NCI-H2171 treated with DMSO at 0.1 percent for 48 hours (cell line): ENCODE results near the gene NSD2.
"Not testable (repeated sequence)": the region's sequence is repeated elsewhere in the genome, so short reads cannot be mapped to it uniquely, and the experiment has no call there.

Experiments used
- DNase-seq: peaks from one replicate; lab custom pipeline; 2025; lab: John Stamatoyannopoulos, UW

The NSD2 gene

DNA sequence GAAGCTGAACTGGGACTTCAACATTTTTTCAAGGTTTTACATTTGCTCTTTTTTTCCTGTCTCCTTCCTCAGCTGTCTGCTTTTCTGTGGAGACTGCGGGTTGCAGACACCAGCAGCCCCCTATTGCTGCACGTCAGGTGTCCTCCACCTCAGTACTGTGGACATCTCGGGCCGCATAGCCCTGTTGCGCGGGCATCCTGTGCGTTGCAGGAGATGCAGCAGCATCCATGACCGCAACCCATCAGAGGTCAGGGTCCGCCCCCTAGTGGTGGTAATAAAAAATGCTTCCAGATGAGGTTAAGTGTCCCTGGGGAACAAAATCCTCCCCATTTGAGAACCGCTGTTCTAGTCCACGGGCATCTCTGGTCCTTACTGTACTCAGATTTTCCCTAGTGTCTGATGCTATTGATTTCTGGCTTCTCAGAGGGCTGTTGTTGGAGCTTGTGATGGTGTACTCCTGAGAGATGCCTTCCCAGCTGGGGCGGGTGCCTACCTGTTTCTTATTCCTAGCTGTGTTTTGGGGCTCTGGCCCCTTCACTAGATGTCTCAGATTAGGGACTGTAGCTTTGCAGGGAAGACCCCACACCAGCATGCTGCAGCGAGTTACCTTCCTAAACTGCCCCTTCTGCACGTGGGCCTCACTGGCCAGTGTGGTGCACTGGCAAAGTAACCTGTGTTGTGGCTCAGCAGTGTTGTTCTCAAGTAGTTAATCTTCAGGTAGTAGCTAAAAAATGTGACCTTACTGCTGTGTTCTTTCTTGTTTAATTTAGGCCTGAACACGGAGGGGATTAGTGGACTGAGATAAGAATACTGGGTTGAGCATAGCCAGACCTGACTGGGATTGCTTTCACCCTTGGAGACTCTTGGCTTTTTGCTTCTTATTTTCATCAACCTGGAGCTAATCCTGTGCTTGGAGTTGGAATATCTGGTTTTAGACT is 28.2 kb downstream of the NSD2 start:
- peak; percentile 66 for DNase-seq

DNA sequence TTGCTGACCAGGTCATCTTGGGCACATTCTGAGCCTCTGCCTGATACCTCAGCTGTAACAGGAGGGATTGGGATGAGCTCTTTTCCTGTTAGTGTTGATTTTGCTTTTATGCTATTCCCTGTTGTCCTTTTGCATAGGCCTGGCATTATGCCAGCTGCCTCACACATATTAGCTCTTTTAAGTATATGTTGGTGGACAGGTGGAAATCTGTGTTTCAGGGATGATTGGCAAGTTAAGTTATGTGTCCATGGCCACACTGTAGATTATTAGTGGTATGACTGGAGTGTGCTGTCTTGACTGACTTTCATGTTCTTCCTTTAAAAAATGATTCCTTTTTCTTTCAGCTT is 28.9 kb downstream of the NSD2 start:
- DNase-seq = no peak

DNA sequence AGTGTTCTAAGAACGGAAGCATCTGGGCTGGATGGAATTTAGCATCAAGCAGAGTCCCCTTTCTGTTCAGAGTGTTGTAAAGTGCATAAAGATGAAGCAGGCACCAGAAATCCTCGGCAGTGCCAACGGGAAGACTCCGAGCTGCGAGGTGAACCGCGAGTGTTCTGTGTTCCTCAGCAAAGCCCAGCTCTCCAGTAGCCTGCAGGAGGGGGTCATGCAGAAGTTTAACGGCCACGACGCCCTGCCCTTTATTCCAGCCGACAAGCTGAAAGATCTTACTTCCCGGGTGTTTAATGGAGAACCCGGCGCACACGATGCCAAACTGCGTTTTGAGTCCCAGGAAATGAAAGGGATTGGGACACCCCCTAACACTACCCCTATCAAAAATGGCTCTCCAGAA is 29.4 kb downstream of the NSD2 start:
- DNase-seq = no peak

DNA sequence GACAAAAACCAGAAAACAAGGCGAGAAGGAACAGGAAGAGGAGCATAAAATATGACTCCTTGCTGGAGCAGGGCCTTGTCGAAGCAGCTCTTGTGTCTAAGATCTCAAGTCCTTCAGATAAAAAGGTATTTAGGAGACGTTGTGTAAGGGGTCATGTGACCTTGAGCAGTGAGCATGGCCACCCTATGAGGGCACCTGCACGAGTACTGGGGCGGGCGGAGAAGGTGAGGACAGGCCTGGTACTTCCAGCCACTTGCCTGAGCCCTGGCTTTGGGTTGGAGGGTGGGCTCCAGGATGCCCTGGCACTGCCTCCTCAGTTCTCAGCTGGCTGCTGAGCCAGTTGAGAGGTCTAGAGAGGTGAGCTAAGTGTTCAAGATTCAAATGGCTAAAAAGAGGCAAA is 29.9 kb downstream of the NSD2 start:
- no peak for DNase-seq

DNA sequence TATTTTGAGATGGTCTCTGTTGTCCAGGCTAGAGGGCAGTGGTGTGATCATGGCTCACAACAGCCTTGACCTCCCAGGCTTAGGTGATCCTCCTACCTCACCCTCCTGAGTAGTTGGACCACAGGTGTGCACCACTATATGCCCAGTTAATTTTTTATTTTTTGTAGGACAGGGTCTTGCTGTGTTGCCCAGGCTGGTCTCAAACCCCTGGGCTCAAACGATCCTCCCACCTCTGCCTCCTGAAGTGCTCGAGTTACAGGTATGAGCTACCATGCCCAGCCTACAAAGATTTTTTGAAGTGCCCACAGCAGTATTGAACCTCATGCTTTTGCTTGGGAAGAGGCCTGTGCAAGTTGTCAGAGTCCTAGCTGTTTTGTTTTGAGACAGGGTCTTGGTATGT is 31.1 kb downstream of the NSD2 start:
- no peak for DNase-seq

DNA sequence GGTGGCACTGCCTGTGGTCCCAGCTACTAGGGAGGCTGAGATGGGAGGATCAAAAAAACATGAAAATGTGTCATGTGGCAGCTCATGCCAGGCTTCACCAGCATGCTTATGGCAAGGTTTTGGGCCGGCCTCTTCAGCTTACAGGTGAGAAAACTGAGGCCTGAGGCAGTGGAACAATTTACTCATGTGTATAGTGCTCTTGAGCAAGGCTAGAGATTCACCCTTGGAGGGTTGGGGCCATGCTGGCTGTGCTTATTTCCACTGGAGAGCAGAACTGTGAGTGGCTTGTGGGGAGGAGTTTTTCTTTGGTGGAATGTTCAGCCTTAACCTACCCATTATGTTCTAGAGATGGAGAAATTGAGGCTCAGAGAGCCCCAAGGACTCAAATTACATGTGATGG is 31.8 kb downstream of the NSD2 start:
- DNase-seq = no peak

DNA sequence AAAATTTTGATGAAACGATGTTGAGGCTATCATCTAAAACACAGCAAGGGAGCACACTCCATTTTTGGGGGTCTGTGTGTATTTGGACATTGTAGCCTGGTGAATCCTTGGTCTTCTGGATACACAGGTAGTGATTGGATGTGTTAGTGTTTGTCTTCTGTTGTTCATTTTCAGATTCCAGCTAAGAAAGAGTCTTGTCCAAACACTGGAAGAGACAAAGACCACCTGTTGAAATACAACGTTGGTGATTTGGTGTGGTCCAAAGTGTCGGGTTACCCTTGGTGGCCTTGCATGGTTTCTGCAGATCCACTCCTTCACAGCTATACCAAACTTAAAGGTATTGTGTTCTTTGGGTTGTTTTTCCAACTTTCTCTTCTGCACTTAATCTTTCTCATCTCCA is 32.8 kb downstream of the NSD2 start:
- DNase-seq = no peak

DNA sequence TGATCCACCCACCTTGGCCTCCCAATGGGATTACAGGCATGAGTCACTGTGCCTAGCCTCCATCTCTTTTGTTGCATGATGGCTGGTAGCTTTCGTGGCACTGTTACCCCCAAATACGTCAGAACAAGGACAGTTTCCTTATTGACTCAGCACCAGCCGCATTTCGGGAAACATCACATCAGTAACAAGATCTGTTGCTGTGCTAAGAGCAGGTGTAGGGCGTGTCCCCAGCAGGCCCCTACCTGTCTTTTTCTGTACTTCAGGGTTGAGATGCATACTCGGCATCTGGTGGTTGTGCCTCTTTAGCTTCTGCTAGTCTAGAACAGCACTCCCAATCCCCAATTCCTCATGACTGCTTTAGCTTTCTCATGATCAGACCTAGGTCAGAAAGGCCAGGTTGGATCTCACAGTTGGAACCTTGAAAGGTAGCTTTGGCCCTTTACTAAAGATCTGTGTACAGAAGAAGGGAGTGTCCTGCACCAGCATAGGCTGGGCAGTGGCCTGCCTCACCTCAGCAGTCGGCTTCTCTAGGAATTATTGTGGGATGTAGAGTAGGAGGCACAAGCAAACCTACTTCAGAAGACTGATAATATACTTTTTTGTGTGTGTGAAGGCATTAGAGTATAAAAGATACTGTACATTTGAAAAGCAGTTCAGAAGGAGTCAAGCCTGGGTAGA is 36.8 kb downstream of the NSD2 start:
- DNase-seq = peak; percentile 90

DNA sequence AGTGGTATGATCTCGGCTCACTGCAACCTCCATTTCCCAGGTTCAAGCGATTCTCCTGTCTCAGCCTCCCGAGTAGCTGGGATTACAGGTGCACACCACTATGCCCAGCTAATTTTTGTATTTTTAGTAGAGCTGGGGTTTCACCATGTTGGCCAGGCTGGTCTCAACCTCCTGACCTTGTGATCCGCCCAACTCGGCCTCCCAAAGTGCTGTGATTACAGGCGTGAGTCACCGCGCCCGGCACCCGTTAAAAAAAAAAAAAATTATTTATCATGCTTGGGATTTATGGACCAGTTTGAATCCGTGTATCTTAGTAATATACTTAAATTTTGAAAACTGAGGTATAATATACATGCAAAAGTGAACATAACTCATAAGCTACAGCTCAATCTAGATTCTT is 38.5 kb downstream of the NSD2 start:
- not testable (repeated sequence) for DNase-seq

DNA sequence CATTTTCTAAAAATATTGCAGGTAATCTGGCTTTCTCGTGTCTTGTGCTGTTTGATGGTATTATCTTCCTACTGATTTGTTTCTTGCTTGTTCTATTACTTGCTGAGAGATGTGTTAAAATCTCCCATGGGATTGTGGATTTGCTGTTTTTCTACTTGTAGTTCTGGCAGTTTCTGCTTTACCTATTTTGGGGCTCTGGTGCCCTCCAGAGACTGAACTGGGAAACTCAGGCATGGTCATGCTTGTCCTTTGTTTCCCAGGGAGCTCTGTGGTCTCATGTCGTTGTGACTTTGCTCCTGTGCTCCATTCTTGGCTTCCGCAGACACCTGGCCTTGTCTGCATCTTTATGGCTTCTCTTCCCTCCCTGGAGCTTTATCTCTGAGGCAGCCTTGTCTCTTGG is 39.5 kb downstream of the NSD2 start:
- DNase-seq = peak; percentile 72

DNA sequence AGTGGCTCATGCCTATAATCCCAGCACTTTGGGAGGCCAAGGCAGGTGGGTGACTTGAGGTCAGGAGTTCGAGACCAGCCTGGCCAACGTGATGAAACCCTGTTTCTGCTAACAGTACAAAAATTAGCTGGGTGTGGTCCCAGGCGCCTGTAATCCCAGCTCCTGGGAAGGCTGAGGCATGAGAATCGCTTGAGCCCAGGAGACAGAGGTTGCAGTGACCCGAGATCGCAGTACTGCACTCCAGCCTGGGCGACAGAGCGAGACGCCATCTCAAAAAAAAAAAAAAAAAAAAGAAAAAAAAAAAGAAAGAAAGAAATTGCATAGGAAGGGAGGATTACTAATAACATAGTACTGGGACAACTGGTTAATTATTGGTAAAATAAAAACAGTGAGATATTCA is 40.1 kb downstream of the NSD2 start:
- not testable (repeated sequence) for DNase-seq

DNA sequence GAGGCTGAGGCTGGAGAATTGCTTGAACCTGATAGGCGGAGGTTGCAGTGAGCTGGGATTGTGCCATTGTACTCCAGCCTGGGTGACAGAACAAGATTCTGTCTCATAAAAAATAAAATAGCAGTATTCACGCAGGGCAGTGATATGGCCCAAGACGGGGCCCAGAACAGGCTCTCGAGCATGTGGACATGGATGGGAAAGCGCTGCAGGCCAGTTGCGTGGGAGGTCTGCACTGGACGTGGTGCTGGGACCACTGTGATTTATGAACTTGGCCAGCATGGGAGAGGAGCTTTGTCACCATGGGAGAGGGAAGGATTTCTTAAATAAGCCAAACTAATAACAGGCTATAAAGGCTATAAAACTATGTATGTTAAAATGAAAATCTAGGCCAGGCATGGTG is 51.6 kb downstream of the NSD2 start:
- no peak for DNase-seq

DNA sequence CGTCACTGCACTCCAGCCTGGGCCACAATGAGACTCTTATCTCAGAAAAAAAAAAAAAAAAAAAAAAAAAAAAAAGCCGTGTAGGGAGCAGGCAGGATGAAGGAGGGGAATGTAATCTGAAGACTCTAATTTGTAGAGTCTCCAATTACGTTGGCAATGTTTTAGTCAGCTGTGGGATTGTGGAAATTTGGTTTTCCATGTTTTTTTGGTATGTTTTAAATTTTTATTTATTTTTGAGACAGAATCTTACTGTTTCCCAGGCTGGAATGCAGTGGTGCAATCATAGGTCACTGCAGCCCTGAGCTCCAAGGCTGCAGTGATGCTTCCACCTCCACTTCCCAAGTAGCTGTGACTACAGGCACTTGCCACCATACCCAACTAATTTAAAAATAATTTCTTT is 56.5 kb downstream of the NSD2 start:
- DNase-seq = peak; percentile 13

DNA sequence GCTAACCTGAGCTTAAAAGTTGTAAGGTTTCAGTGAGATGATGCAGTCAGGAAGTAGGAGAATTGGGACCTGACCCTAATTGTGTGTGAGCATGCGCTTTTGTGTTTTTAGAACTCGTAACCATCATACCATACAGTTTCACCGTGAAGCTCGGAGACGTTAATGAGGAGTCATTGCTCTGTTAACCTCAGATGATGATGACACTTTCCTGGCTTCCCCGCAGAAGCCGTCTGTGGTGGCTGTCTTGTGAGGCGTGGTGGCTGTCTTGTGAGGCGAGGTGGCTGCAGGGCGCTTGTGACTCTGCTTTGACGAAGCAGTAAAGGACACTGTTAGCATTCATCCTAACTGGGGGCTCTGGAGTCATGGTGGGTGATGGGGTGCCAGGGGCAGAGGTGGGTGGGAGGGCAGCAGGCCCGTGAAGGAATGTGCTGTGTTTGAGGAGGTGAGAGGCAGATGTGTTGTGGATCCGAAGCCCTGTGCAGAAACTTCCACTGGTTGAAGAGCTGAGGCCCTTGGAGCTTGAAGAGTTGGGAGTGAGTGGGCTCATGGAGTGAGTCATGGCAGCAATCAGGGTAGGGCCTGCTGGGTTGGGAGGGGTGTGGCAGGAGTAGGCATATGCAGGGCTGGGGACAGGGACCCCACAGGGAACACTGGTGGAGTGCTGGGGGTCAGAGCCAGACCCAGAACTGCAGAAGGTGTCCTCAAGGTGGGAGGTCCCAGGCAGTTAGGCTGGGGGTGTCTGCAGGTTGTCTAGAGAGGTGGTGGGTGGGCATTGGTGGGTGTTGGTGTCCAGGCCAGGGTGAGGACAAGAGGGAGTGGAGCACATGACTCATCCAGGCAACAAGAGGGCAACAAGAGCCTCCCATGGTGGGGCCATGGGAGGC is 57.4 kb downstream of the NSD2 start:
- no peak for DNase-seq

DNA sequence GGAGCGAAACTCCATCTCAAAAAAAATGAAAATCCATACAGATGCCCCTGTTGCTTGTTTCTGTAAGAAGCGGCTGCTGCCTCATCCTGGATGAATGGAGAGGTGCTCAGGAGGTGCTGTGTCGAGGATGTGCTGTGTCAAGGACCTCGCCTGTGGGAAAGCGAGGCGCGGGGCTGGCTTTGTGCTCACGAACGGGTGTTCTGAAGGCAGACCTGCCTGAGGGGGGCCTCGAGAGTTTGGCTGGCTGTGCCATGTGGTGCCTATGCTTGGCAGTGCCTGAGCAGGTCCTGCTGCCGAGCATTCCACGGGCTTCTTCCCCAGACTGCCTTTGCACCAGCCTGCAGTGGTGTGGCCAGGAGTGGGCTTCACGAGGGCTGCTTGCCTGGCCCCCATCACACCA is 61.5 kb downstream of the NSD2 start:
- no peak for DNase-seq

DNA sequence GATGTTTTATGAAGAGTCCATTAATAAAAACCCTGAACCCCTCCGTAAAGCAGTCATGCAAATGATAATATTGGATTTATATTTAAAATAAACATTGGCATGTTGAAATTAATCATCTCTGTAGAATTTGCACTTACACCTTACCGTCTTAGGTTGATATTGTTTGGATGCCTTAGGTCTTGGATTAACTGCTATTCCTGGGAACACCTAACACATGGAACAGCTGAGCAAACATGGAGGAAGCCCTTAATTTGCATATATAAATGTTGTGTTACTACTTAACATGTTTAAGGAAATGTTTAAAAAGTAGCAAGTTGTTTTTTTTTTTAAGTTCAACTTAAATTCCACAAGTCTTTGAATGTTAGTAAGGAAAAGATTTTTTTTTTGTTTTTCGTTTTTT is 62.5 kb downstream of the NSD2 start:
- DNase-seq = no peak

DNA sequence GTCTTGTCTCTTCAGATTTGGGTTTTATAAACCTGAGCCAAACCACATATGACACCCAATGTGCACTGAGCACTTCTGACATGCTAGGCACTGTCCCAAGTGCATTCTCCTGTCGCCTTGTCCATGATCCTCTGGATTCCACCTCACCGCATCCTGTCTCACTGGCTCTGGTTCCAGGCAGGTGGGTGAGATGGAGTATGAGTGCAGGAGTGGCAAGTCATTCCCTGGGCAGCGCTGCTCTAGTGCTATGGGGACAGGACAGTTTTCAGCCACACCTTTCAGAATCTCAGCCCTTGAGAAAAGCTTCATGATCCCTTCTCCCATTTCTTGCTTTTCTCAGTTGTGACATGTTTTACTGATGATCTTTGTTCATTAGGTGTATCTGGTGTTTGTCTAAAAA is 66.4 kb downstream of the NSD2 start:
- DNase-seq = no peak

DNA sequence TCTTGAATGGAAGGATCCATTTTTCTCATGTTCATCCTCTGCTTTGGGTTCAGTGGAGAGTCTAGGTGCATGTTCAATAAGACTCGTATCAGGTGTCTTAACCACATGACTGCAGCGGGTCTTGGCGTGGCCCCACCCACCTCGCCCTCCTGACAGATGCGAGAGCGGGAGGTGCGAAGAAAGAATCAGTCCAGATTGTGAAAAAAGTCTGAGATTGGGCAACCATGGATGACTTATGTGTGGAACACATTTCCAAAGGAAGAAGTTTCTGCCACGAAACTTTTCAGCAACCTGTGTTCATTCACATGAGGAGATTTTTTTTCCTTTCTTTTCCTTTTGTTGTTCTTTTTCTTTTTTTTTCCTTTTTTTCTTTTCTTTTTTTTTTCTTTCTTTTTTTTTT is 66.8 kb downstream of the NSD2 start:
- DNase-seq = peak; percentile 15

DNA sequence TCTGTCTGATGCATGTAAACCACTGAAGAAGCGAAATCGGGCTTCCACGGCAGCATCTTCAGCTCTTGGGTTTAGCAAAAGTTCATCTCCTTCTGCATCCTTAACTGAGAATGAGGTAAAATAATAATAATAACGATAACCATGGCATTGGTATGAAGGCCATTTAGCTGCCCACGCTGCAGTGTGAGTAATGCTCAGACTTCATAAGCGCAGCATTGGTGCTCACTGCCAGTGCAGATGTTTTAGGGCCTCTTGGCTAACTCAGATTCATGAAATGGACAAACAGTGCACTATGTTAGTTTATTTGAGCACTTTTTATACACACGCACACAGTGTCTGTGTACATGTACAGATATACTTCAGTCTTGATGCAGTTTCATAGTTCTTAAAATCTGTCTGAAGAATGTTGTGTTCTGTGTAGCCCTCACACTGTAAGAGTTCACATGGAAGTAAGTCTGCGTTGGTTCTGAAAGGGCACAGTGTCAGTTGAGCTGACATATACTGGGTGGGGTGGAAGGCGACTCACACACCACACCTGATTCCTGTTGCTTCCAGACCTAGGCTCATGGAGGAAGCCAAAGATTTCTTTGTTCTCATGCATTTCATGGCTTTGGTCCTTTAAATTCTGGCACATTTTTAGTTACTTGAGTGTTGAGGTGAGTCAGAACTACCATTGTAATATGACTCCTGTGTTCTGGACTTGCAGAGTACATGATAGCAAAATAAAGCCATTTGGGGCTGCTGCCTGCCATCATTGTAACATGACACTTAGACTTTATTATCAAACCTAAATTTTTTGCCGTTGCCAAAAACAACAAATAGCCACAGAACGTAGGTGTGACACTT is 68.7 kb downstream of the NSD2 start:
- peak; percentile 10 for DNase-seq

DNA sequence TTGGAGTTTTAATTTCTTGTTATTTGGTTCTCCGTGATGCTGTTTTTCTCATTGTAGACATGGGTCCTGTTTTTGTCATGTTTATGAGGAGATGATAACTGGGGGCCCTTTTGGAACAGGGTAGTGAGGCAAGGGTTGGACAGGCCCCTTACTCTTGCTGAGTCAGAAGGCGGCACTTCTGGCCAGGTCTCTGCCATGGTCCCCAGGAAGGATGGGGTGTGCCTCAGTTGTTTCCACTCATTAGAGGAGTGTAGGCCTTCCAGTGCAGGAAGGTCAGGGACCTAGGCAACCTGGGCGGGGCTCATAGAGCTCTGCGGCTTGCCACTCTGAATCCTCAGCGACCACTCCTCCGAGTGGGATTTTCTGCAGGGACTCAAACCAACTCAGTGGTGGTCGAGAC is 69.4 kb downstream of the NSD2 start:
- no peak for DNase-seq

DNA sequence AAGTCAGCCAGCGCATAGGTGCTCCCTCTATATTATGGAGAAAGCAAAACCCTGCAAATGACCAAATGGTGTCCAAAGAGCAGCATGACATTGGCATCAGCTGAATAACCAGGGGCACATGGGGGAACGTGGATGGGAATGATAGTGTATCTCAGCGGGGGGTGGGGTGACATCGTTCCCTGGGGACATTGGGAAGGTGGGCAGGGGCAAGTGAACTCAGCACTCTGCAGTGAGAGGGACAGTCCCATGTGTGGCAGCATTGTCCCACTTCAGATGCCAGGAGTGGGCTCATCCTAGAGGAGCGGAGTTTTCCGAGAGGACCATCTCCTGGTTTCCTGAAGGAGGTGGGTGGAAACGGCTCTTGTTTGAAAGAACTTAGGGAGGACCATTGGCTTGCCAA is 72.7 kb downstream of the NSD2 start:
- DNase-seq = no peak
